Kidney capillary endothelial cell (primary cell): ENCODE measurements around the gene UBE2D3.
A peak's percentile ranks its signal among the peaks of the same experiment; 100 is the strongest.
"Not testable (repeated sequence)": the region's sequence is repeated elsewhere in the genome, so short reads cannot be mapped to it uniquely, and the experiment has no call there.

Experiments
- DNase-seq: peaks from one replicate; pipeline ENCODE4 v3.0.0-alpha.2; 2018; ENCODE audit warnings: low spot score

UBE2D3 gene

DNA sequence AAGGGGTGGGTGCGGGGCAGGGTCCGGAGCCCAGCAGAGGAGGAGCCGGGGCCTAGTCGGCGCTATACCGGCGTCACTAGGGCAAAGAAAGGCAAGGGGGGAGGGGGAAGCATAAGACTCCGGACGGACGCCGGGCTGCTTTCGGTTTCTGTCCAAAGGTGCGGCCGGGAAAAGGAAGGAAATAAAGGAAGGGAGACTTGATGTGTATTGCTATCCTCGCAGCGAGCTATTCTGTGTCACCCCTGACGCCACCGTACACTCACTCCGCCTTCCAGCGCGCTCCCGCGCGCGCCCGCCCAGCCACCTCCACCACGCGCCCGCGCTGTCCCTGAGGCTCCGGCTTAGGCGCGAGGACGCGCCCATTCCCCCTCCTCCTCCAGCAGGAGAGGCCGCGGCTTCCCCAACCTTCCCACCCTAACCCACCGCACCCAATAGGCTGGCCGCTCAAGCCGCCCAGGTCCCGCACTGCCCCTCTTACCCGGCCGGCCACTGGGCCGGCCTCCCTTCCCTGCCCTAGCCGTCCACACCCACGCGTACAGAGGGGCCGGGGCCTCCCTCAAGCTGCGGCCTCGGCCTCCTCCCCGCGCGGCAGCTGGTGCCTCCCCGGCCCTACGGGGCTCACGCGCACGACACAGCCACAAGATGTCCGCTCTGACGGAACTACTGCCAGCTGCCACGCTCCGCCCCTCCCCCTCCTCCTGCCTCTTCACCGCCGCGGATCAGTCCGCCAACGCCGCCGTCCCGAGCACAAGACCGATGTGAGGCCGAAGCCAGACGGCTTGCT is at the start of gene UBE2D3:
Gene UBE2D3, minus strand, starts transcription at position 662 of the 784 bp plus-strand sequence. CDS start 1,043 bp downstream, outside the sequence.
- peak; percentile 84 for DNase-seq

DNA sequence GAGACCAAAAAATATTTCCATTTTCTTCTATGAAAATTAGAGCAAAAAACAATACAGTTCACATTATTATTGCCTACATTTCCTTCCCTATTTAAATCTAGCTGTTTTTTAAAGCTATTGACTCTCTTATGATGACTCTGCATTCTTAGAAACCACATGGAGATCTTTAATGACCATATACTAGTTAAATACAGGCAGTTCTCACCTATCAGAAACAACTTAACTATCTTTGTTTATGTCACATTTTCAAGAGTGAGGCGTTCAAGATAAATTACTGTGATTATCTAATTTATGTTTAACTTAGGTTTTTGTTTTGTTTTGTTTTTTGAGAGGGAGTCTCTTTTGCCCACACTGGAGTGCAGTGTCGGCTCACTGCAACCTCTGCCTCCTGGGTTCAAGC is 44.4 kb upstream of the UBE2D3 start:
- no peak for DNase-seq

DNA sequence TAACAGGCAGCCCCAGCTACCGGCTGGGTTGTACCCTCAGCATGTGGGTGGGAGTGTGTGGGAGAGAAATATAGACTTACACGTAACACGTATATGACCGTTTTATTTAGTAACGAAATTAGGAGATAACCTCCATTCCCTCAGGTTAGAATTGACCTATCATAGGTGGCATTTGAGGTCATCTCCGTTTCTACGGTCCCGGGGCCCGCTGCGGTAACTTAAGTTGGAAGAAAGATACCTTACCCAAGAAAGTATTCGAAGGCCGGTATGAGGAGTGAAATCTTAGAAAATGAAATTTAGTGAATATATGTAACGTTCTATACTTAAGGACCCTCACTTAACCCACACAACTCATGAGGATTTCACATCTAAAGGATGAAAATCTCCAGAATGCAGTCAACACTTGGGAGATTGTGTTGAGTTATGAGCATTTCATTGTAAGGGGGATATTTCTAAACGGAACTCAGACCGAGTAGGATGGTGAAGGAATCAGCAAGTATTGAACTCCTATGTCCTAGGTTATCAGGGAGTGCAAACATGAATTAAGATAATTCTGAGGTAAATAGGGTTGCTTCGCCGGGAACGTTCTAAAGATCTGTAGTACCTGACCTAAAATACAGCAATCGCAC is 42.3 kb upstream of the UBE2D3 start:
- DNase-seq: no peak

DNA sequence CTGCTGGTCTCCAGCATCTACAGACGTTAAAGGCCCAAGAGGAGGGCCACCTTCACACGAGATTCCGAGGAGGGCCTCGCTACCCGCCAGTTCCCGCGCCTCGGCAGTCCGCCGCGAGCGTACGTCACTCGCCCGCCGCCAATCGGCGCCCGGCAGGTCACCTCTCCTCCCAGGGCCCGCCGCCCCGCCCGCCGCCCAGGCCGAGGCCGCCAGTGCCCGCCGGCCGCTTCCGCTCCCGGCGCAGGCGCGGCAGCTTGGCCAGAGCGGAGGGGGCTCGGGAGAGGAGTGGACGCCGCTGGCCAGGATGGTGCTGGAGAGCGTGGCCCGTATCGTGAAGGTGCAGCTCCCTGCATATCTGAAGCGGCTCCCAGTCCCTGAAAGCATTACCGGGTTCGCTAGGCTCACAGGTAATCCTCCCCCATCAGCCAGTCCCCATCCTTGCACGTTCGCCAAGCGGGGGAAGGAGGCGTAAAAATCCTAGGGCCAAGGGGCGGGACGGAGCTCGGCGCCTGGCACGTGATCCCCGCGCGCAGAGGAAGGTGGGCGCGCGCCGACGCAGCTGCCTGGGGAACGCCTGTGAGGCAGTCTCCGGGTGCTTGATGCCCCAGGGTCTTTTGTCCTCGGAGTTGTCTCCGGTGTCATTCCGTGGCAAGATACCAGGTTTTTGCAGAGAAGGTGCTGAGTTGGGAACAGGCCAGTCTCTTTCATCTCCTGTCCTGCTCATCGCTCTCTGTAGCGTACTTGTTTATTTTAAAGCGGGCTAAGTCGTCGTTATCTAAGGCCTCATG is 41.6 kb upstream of the UBE2D3 start, which contains the start of gene CISD2:
Gene CISD2, plus strand, starts transcription at position 212 of the 788 bp plus-strand sequence. Its CDS starts 93 bp downstream, at position 305.
- peak; percentile 81 for DNase-seq

DNA sequence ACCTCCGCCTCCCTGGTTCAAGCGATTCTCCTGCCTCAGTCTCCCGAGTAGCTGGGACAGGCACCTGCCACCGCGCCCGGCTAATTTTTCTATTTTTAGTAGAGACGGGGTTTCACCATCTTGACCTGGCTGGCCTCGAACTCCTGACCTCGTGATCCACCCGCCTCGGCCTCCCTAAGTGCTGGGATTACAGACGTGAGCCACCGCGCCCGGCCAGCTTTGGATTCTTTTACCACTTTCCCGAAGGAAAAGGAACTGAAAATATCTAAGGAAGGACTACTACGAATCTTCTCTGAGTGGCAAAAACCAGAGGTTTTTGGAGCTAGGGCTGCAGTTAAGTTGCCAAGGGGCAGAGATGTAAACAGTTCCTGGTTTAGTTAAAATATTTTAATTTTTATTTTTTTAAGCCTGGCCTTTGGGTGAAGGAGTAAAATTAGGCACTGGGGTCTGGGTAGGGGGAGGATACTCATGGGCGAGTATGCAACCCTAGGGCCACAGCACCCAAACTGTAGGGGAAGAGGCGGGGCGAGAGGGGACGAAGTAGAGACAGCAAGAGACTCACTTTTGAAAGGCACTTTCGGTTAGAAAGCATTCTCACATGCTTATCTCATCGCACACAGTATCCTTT is 40.9 kb upstream of the UBE2D3 start:
- no peak for DNase-seq

DNA sequence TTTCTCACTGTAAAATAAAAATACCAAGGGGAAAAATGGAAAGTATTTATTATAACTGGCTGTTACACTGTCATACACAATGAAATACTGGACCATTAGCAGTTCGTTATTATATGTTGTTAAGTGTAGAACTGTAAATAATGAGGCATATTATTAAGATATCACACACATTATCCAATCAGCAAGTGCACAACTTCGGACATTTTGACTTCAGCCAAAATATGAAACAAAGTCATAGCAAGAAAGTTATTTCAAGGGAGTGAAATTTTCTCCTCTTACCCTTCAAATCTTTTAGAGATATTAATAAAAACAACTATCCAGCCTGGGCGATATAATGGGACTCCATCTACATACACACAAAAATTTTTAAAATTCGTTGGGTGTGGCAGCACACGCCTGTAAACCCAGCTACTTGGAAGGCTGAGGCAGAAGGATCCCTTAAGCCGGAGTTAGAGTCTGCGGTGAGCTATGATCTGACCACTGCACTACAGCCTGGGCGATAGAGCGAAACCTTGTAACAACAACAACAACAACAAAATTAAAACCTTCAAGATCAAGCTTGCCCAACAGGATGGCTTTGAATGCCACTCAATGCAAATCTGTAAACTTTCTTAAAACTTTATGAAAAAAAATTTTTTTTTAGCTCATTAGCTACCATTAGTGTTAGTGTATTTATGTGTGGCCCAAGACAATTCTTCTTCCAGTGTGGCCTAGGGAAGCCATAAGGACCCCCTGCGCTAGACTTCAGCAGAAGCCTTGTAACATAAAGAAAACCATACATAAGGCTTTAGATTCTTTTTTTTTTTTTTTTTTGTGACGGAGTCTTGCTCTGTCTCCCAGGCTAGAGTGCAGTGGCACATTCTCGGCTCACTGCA is 40.2 kb upstream of the UBE2D3 start:
- no peak for DNase-seq

DNA sequence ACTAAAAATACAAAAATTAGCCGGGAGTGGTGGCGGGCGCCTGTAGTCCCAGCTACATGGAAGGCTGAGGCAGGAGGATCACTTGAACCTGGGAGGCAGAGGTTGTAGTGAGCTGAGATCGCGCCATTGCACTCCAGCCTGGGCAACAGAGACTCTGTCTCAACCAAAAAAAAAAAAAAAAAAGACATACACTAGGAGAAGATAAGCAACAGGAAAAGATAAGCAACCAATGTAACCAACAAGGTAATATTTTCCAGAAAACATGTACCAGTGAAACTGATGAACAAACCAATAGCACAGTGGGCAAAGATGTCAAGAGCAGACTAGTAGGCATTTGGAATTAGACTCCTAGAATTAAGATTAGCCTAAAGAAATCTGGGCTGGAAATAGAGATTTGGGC is 38.0 kb upstream of the UBE2D3 start:
- DNase-seq: not testable (repeated sequence)

DNA sequence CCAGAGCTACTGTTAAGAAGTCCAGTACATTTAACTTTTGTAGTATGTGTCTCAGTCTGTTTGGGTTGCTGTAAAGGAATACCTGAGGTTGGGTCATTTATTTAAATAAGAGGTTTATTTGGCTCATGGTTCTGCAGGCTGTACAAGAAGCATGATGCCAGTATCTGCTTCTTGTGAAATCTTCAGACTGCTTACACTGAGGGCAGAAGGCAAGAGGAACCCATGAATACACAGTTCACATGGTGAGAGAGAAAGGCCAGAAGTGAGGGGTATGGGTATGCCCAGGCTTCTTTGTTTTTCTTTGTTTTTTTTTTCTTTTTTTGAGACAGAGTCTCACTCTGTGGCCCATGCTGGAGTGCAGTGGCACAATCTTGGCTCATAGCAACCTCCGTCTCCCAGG is 35.4 kb upstream of the UBE2D3 start:
- DNase-seq: no peak

DNA sequence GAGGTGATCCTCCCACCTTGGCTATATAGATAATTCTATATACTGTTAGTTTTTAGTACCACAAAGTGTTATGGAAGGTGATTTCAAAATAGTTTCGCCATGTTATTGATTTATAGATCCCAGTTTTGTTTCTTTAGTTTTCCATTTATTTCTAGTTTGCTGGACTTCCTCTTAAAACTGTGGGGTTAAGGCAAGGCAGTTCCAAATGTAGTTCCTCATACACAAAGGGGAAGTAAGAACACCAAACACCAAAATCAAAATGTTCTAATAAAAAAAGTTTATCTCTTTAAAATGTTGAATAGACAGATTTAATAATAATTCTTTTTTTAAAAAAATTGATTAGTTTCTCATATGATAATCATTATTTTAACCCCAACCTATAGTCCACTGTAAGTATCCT is 34.7 kb upstream of the UBE2D3 start:
- DNase-seq: no peak

DNA sequence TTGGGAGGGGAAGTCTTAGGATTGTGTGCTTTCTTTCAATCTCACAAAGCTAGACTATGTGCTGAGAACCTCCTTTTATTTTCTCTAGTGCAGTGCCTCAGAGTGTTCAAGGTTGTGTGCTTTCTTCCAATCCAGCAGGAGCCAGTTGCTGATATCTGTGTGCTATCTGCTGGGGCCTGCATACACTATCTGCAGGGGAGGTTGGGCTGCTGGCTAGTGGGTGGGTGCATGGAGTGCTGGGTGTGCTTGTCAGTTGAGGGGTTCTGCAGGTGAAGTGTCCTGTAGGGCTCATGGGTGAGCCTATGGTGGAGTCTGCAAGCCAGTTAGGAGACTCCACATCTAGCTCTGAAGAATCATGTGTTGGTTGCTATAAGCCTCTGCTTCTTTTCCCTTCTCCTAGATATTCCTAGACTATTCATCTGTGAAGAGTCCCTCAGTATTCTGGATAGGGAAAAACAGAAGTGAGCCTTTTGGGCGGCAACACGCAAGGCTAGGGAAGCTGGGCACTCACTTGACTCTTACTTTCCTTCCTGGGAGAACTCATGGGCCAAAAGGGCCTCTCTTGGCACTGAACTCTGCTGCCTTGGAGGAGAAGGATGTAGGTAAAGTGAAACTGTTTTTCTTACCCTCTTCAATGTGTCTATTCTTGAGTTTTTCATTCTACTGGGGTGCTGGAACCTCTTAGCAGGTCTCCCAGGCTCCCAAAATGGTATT is 33.4 kb upstream of the UBE2D3 start:
- DNase-seq: no peak

DNA sequence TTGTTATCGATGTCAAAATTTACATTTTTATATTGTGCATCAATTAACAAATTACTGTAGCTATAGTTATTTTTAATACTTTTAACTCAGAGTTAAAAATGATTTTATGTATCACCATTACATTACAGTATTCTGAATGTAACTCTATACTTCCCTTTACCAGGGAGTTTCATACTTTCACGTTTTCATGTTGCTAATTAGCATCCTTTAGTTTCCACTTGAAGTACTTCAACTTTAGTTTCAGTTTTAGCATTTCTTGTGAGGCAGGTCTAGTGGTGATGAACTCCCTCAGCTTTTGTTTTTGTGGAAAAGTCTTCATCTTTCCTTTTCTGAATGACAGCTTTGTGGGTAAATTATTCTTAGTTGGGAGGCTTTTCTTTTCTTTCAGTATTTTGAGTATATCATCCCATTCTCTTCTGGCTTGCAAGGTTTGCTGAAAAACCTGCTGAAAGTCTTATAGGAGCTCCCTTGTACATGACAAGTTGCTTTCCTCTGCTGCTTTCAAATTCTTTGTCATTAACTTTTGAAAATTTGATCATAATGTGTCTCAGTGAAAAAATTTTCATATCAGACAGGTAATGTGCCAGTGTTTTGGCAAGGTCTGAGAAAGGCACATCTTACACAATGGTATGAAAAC is 31.6 kb upstream of the UBE2D3 start:
- no peak for DNase-seq

DNA sequence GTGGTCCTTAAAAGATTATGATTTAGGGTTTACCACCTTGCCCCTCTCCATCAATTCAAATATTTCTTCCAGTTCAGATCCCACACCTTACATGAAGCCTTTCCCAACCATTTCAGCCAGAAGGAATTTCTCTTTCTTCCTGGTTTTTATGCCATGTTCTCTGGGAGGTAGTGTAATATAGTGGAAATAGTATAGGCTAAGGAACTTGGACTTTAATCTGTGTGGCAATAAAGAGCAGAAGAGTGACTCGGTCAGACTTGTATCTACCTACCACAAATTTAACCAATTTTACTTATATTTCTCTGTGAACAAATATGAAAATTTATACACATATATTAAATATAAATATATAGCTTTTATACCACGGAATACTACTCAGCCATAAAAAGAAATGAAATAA is 23.0 kb upstream of the UBE2D3 start:
- DNase-seq: no peak

DNA sequence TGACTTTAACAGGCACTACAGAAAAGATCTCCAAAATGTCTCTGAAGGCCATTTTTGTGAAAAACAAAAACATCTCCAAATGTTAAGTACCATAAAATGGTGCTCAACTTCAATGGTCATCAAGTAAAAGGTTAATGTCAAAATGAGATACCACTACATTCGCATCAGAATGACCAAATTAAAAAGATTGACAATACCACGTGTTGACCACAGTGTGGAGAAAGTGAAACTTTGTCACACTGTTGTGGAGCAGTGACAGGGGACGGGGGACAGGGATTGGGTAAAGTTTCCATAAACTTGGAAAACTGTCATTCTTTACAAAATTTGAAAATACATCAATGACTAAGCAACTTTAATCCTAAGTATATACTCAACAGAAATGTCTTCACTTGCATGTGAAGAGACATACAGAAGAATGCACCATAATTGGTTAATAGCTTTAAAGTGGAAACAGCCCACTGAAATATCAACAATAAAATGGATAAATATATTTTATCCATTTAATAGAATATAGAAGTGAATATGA is 22.3 kb upstream of the UBE2D3 start:
- no peak for DNase-seq

DNA sequence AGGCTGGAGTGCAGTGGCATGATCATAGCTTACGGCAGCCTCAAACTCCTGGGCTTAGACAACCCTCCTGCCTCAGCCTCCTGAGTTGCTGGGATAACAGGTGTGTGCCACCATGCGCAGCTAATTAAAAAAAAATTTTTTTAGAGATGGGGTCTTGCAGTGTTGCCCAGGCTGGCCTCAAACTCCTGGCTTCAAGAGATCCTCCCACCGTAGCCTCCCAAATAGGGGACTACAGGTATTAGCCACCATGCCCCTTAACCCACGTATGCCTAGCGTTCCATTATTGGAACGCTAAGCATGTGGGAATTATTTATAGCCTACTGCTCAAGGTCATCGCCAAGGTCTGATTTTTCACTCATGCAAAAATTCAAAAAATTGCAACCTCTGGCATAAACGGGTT is 20.3 kb upstream of the UBE2D3 start:
- DNase-seq: no peak

DNA sequence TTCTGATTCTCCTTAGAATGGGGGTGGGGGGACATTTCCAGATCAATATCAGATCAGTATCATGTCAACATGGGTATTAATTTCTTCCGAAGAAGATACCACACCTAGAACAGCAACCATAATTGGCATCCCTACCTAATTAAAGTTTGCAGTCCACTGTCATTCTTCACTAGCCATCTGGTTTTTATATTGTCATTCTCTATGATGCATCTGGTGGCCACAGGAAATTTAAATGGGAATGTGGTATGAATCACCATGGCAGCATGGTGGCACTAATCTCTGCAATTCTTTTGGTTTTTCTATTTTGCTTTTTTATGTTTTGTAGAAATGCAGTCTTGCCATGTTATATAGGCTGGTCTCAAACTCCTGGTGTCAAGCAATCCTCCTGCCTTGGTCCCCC is 16.6 kb upstream of the UBE2D3 start:
- DNase-seq: no peak

DNA sequence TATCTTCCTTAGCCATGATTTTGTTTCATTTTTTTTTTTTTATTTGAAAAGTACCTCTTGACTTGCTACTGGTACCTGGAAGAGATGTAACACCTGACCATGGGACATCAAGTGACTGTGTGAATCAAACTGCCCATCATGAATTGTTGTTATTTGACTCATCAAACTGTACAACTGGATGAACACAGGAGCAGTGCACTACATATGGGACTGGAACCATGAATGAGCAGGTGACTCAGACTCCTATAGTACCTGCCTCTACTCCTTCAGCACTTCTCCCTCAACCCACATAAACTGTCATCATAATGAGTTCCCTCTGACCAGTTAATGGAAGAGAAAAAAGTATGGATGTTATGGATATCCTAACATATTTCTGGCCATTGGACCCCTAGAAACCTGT is 15.9 kb upstream of the UBE2D3 start:
- DNase-seq: no peak

DNA sequence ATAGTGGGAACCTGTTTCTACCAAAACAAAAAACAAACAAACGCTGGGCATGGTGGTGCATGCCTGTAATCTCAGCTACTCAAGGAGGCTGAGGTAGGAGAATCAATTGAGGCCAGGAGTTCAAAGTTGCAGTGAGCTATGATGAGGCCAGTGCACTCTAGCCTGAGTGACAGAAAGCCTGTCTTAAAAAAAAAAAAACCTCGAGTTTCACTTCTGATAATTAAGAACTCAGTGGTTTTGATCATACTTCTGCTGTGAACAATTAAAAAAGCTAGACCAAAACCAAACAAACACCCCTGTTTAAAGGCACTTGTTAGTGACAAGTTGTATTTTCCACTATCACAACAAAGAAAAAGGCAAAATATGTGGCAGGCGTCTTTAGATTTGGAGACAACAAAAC is 15.0 kb upstream of the UBE2D3 start:
- no peak for DNase-seq

DNA sequence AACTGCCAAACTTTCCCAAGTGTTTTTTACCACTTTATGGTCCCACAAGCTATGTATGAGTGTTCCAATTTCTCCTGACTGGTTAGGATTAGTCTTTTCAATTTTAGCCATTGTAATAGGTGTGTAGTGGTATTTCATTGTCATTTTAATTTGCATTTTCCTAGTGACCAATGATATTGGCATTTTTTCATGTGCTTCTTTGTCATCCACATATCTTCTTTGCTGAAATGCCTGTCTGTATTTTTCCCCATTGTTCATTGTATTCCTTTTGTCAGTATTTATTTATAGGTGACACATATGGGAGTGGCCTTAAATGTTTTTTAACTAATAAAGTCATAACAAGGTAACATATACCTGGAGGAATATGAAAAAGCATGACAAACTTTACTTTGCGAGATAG is 9.2 kb upstream of the UBE2D3 start:
- no peak for DNase-seq

DNA sequence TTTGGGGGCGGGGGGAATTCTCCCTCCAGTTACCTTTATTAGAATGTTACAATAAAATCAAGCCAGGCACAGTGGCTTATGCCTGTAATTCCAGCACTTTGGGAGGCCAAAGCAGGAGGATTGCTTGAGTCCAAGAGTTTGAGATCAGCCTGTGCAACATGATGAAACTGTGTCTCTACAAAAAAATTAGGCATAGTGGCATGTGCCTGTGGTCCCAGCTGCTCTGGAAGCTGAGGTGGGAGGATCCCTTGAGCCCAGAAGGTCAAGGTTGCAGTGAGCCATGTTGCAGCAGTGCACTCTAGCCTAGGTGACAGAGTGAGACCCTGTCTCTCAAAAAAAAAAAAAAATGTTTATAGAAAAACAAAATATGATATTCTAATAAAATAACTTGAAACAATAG is 5.3 kb upstream of the UBE2D3 start:
- no peak for DNase-seq

DNA sequence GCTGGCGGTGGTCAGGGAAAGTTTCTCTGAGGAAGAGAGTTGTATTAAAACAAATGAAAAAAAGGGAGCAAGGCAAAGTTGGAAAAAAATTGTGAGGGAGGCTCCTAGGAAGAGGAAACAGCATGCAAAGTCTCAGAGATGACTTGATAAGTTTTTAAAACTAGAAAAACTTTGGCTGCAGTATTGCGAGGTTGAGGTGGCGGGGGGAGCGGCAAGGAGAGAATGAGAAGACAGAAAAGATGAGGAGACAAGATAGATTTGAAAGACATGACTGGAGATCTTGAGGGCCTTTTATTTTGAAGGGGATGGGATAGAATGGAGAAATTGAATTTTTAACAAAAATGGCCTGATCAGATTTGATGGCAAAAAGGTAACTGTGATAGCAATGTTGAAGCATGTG is 4.8 kb upstream of the UBE2D3 start:
- no peak for DNase-seq
